Ascending aorta (tissue), 2 donors: ENCODE measurements around the gene PRKD1. TPM values are rescaled to one million over a fixed set of nuclear protein-coding genes. Genes with fewer than 3 reads are reported as not detected.

Experiments used
- DNase-seq, 2 donors: peaks; one replicate each; pipeline ENCODE4 v3.0.0-alpha.2; 2019; ENCODE audit warnings: low spot score in 2 of 2
- H3K27ac ChIP-seq, 2 donors: fragments of 200-600 bp; sonication (generic); one replicate each; pipeline ENCODE4 v1.5.1; 2016 to 2017; ENCODE audit warnings: mild to moderate bottlenecking in 1 of 2
- H3K27me3 ChIP-seq: fragments of 200-600 bp; sonication (generic); one replicate; pipeline ENCODE4 v1.5.1; 2017
- H3K36me3 ChIP-seq, 2 donors: fragments of 200-600 bp; sonication (generic); one replicate each; pipeline ENCODE4 v1.5.1; 2016
- H3K4me1 ChIP-seq, 2 donors: fragments of 200-600 bp; sonication (generic); one replicate each; pipeline ENCODE4 v1.5.1; 2016 to 2017; ENCODE audit warnings: mild to moderate bottlenecking in 1 of 2
- H3K4me3 ChIP-seq, 2 donors: fragments of 200-600 bp; sonication (generic); one replicate each; pipeline ENCODE4 v1.5.1; 2016 to 2017; ENCODE audit warnings: mild to moderate bottlenecking in 1 of 2
- H3K9me3 ChIP-seq, 2 donors: fragments of 200-600 bp; sonication (generic); one replicate each; pipeline ENCODE4 v1.5.1; 2016
- intact Hi-C: fragments of 100-400 bp; cut with DNase I; formaldehyde crosslinking; loops from one replicate; pipeline ENCODE4 v1.15.1; 2023
- total RNA-seq: library from RNA; depleted of rRNA; stranded (reverse); fragments of >200 nt; gene quantifications from one replicate; pipeline ENCODE4 v1.1.0, GENCODE V29; 2016
- TF ChIP-seq, protein P1 (sequence below), 3 experiments: fragments of 200-600 bp in 2 of 3; fragments of 450-650 bp in 1 of 3; sonication (generic) in 2 of 3; IDR thresholded peaks; one replicate each; pipeline ENCODE4 v1.5.1; 2016 to 2019; ENCODE audit warnings: antibody characterized with exemption in 3 of 3, mild to moderate bottlenecking in 1 of 3, moderate library complexity in 1 of 3

PRKD1 gene
- total RNA-seq, 1 donor from 2014 or later: 34.6 TPM

DNA sequence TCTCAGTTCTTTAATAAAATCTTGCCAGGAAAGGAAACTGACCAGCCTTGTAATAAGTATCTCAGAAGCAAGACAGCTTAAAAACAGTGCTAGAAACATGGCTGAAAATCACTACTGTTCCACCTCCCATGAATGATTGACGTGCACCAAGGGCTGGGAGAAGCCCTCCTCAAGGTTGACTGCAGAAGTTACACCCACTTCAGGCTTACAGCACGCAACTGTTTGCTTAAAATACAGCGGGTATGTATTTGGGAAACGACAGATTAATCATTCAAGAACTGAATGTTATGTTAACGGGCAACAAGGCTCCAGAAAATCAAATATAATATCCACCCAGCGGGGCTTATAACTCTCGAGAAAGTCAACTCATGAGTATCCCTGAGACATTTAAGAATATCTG lies 22.1 kb downstream of the PRKD1 start:
- H3K36me3 ChIP-seq: no peaks in the 10 kb centered on the region
- H3K4me3 ChIP-seq: no peak overlapping the region
- DNase-seq: no peak
- H3K27ac ChIP-seq: no peak overlapping the region
- H3K27me3 ChIP-seq: no peaks in the 10 kb centered on the region
- intact Hi-C loops: no loop called here
- TF ChIP-seq, protein P1, sequence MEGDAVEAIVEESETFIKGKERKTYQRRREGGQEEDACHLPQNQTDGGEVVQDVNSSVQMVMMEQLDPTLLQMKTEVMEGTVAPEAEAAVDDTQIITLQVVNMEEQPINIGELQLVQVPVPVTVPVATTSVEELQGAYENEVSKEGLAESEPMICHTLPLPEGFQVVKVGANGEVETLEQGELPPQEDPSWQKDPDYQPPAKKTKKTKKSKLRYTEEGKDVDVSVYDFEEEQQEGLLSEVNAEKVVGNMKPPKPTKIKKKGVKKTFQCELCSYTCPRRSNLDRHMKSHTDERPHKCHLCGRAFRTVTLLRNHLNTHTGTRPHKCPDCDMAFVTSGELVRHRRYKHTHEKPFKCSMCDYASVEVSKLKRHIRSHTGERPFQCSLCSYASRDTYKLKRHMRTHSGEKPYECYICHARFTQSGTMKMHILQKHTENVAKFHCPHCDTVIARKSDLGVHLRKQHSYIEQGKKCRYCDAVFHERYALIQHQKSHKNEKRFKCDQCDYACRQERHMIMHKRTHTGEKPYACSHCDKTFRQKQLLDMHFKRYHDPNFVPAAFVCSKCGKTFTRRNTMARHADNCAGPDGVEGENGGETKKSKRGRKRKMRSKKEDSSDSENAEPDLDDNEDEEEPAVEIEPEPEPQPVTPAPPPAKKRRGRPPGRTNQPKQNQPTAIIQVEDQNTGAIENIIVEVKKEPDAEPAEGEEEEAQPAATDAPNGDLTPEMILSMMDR (IDR thresholded peaks at IDR 0.05): no peak
- no peaks in the 10 kb centered on the region for H3K9me3 ChIP-seq
- peaks cover 0 to 7% of the 10 kb centered on the region in 2 donors for H3K4me1 ChIP-seq

DNA sequence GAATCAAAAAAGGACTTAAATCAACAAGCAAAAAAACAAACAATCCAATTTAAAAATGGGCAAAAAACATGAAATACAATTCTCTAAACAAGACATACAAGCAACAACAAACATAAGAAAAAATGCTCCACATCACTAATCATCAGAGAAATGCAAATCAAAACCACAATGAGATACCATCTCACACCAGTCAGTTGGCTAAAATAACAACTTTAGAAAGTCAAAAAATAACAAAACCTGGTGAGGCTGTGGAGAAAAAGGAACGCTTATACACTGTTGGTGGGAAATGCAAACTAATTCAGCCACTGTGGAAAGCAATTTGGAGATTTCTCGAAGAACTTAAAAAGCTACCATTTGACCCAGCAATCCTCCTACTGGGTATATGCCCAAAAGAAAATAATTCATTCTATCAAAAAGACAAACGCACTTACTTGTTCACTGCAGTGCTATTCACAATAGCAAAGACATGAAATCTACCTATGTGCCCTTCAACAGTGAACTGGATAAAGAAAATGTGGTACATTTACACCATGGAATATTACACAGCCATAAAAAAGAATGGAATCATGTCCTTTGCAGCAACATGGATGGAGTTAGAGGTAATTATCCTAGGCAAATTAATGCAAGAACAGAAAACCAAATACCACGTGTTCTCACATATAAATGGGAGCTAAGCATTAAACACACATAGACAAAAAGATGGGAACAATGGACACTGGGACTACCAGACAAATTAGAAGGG lies 26.9 kb downstream of the PRKD1 start:
- Histone ChIP-seq H3K27me3 (no peaks in the 10 kb centered on the region), H3K27ac (no peak overlapping the region), H3K4me3 (no peak overlapping the region), H3K36me3 (no peaks in the 10 kb centered on the region), H3K4me1 (no peaks in the 10 kb centered on the region), H3K9me3 (no peaks in the 10 kb centered on the region)
- TF ChIP-seq, protein P1 (IDR thresholded peaks at IDR 0.05): no peak
- no peak for DNase-seq
- intact Hi-C loops: no loop called here

DNA sequence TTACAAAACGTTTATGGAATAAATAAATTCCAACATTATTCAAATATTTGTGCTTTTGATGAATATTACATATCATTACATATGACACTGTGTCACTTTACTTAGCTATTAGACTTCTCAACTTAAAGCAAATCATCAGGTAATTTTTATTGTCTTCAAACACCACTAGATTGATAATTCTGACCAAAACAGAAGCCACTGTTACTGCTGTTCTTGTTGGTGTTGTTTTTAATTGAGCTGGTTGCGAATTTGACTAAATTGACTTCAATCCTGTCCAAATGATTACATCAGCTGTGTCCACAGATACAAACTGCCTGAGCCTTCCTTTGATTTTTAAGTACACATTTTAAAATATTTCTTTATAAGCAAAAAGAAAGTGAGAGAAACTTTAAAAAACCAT lies 29.2 kb downstream of the PRKD1 start:
- H3K27me3 ChIP-seq: no peaks in the 10 kb centered on the region
- H3K4me3 ChIP-seq: no peak overlapping the region
- no peaks in the 10 kb centered on the region for H3K9me3 ChIP-seq
- H3K4me1 ChIP-seq: no peaks in the 10 kb centered on the region
- no peak overlapping the region for H3K27ac ChIP-seq
- no peaks in the 10 kb centered on the region for H3K36me3 ChIP-seq
- intact Hi-C loops: no loop called here
- DNase-seq: no peak
- TF ChIP-seq, protein P1 (IDR thresholded peaks at IDR 0.05): no peak

DNA sequence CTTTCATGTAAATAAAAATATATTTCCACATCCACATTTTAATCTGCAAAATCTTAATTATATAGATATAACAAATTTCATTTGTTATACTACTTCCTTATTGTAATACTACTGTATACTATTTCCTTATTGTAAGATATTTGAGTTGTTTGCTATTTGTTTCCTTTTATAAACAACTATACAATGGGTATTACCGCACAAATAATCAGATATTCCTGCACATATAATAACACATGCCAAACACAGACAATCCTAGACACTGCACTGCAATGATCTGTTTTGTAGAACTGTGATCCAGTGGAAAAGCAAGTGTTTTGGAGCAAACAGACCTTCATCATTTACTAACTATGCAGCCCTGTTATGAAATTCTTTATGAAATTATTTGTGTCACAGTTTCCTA lies 30.5 kb downstream of the PRKD1 start:
- Histone ChIP-seq H3K4me1 (no peaks in the 10 kb centered on the region), H3K4me3 (no peak overlapping the region), H3K27ac (no peak overlapping the region), H3K36me3 (no peaks in the 10 kb centered on the region), H3K27me3 (no peaks in the 10 kb centered on the region), H3K9me3 (no peaks in the 10 kb centered on the region)
- intact Hi-C loops: no loop called here
- no peak for DNase-seq
- TF ChIP-seq, protein P1 (IDR thresholded peaks at IDR 0.05): no peak

DNA sequence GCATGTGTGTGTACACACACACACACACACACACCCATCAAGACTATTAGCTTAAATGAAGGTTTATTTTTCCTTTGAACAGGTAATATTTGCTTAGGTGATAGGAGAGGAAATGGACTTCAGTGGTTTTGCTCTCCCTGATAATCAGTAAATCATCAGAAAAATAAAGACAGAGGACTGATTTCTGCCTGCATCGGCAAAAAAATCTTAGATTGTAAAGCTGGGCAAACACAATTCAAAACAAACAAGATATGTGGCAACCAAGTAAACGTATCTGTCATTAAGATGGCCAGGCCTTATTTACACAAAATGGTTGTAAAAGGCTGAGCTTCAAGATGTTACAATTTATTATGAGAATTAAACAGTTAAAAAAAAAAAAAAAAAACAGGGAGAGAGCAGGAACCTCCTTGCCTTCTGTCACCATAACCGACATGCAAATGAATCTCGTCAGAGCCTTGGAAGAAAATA lies 31.3 kb downstream of the PRKD1 start:
- intact Hi-C loops: no loop called here
- no peaks in the 10 kb centered on the region for H3K27me3 ChIP-seq
- no peak overlapping the region for H3K27ac ChIP-seq
- no peak overlapping the region for H3K4me3 ChIP-seq
- TF ChIP-seq, protein P1 (IDR thresholded peaks at IDR 0.05): no peak
- no peaks in the 10 kb centered on the region for H3K4me1 ChIP-seq
- DNase-seq: no peak
- H3K36me3 ChIP-seq: no peaks in the 10 kb centered on the region
- no peaks in the 10 kb centered on the region for H3K9me3 ChIP-seq
